SU-DHL-6 (cell line): ENCODE measurements around the gene LCOR.

Source experiments
- H2AFZ ChIP-seq: fragments of 200-600 bp; sonication (generic); 2 replicates; pipeline ENCODE4 v1.6.1; 2014; ENCODE audit warnings: low read depth, mild to moderate bottlenecking, moderate library complexity, mixed read lengths, antibody characterized with exemption, low read length; ENCODE audit not compliant: severe bottlenecking
- H3F3A ChIP-seq: fragments of 200-600 bp; shearing (Covaris generic); 2 replicates; pipeline ENCODE4 v1.6.0; 2016; ENCODE audit warnings: antibody characterized with exemption, mild to moderate bottlenecking; ENCODE audit not compliant: insufficient read depth
- H3K27ac ChIP-seq: fragments of 200-600 bp; sonication (generic); 2 replicates; pipeline ENCODE4 v1.5.1; 2016; ENCODE audit warnings: low read depth, mild to moderate bottlenecking, low read length, moderate library complexity, mixed read lengths
- H3K27me3 ChIP-seq: fragments of 200-600 bp; sonication (generic), shearing (Covaris generic); 2 replicates; pipeline ENCODE4 v1.6.0; 2014; ENCODE audit warnings: mild to moderate bottlenecking, low read length
- H3K36me3 ChIP-seq: fragments of 200-600 bp; sonication (generic); 2 replicates; pipeline ENCODE4 v1.6.1; 2014; ENCODE audit warnings: mild to moderate bottlenecking, low read length, mixed read lengths
- H3K4me2 ChIP-seq: fragments of 300-600, 200-600 bp; shearing (Covaris generic), sonication (generic); 2 replicates; pipeline ENCODE4 v1.6.0; 2014; ENCODE audit warnings: low read length, low read depth, mild to moderate bottlenecking; ENCODE audit not compliant: poor library complexity, severe bottlenecking
- H3K4me3 ChIP-seq: fragments of 200-600 bp; sonication (generic); 2 replicates; pipeline ENCODE4 v1.5.1; 2014; ENCODE audit warnings: antibody characterized with exemption, low read length, mild to moderate bottlenecking, mixed read lengths; ENCODE audit not compliant: insufficient read depth, poor library complexity, severe bottlenecking
- H3K79me2 ChIP-seq: fragments of 200-600 bp; sonication (generic); 2 replicates; pipeline ENCODE4 v1.6.1; 2014; ENCODE audit warnings: mild to moderate bottlenecking, low read length, moderate library complexity; ENCODE audit not compliant: insufficient read depth
- H3K9ac ChIP-seq: fragments of 200-600 bp; sonication (generic); 2 replicates; pipeline ENCODE4 v1.7.0; 2014; ENCODE audit warnings: mild to moderate bottlenecking, low read length
- H3K9me2 ChIP-seq: fragments of 200-600 bp; sonication (generic); replicated peaks from 2 replicates; pipeline ENCODE4 v1.6.1; 2014; ENCODE audit warnings: low read length; ENCODE audit not compliant: insufficient read depth
- H3K9me3 ChIP-seq: fragments of 200-600 bp; sonication (generic); 2 replicates; pipeline ENCODE4 v1.6.1; 2014; ENCODE audit warnings: low read length, mixed read lengths; ENCODE audit not compliant: insufficient read depth
- H4K20me1 ChIP-seq: fragments of 200-600 bp; sonication (generic); 2 replicates; pipeline ENCODE4 v1.6.1; 2014; ENCODE audit warnings: low read depth, mild to moderate bottlenecking, antibody characterized with exemption, low read length, moderate library complexity, mixed read lengths
- CTCF ChIP-seq: fragments of 200-600 bp; sonication (generic); IDR thresholded peaks from one replicate; pipeline ENCODE4 v1.5.1; 2017; ENCODE audit warnings: antibody characterized with exemption, mild to moderate bottlenecking, low read length, moderate library complexity; ENCODE audit not compliant: insufficient read depth, poor library complexity, severe bottlenecking
- EZH2phosphoT487 ChIP-seq: fragments of 200-600 bp; sonication (generic), shearing (Covaris generic); conservative IDR thresholded peaks from 2 replicates; pipeline ENCODE4 v1.6.1; 2018; ENCODE audit warnings: mild to moderate bottlenecking, antibody characterized with exemption, low read length, moderate library complexity, mixed read lengths

The LCOR gene

GRCh38 chr10:97022616-97023015 lies 190.5 kb downstream of the LCOR start:
- Histone ChIP-seq H3K4me3 (no peak overlapping the region), H3F3A (no peaks in the 10 kb centered on the region), H3K9me3 (no peaks in the 10 kb centered on the region), H3K36me3 (no peaks in the 10 kb centered on the region), H2AFZ (no peak overlapping the region), H3K79me2 (no peaks in the 10 kb centered on the region), H4K20me1 (no peaks in the 10 kb centered on the region), H3K9ac (no peak overlapping the region), H3K27ac (no peak overlapping the region), H3K27me3 (no peaks in the 10 kb centered on the region), H3K9me2 (no peaks in the 10 kb centered on the region), H3K4me2 (no peak overlapping the region)
- TF ChIP-seq EZH2phosphoT487 (no peak), CTCF (no peak)

- no peak overlapping the region for H3K9ac ChIP-seq
- no peaks in the 10 kb centered on the region for H3K9me2 ChIP-seq
- no peaks in the 10 kb centered on the region for H3K27me3 ChIP-seq
- no peaks in the 10 kb centered on the region for H3K9me3 ChIP-seq
- H3K27ac ChIP-seq, result no peak overlapping the region
- no peaks in the 10 kb centered on the region for H3F3A ChIP-seq
- H3K79me2 ChIP-seq, result no peaks in the 10 kb centered on the region
- no peak overlapping the region for H2AFZ ChIP-seq
- no peaks in the 10 kb centered on the region for H3K36me3 ChIP-seq
- no peaks in the 10 kb centered on the region for H4K20me1 ChIP-seq
- TF ChIP-seq CTCF (no peak), EZH2phosphoT487 (no peak)
- H3K4me3 ChIP-seq, result no peak overlapping the region
- H3K4me2 ChIP-seq, result no peak overlapping the region
Measured at GRCh38 chr10:97023401-97024167, 191.5 kb downstream of the LCOR start.

GRCh38 chr10:97024168-97025073 lies 192.3 kb downstream of the LCOR start:
- no peak overlapping the region for H2AFZ ChIP-seq
- no peaks in the 10 kb centered on the region for H3K27me3 ChIP-seq
- no peaks in the 10 kb centered on the region for H3K36me3 ChIP-seq
- no peaks in the 10 kb centered on the region for H3K9me3 ChIP-seq
- no peaks in the 10 kb centered on the region for H4K20me1 ChIP-seq
- no peaks in the 10 kb centered on the region for H3K79me2 ChIP-seq
- H3K27ac ChIP-seq, result no peak overlapping the region
- H3K9ac ChIP-seq, result no peak overlapping the region
- no peaks in the 10 kb centered on the region for H3K9me2 ChIP-seq
- H3K4me3 ChIP-seq, result no peak overlapping the region
- no peak overlapping the region for H3K4me2 ChIP-seq
- no peaks in the 10 kb centered on the region for H3F3A ChIP-seq
- TF ChIP-seq CTCF, result no peak
- no peak for TF ChIP-seq EZH2phosphoT487
